Occipital lobe (tissue), 2 donors: ENCODE measurements around the gene HSD17B8. TPM values are rescaled to one million over a fixed set of nuclear protein-coding genes. Genes with fewer than 3 reads are reported as not detected.
"Not testable (repeated sequence)": the region's sequence is repeated elsewhere in the genome, so short reads cannot be mapped to it uniquely, and the experiment has no call there.

Source experiments
- DNase-seq: peaks from one replicate; lab custom pipeline; 2025; lab: John Stamatoyannopoulos, UW
- total RNA-seq: library from RNA; depleted of rRNA; stranded (reverse); fragments of >200 nt; gene quantifications from one replicate; pipeline ENCODE4 v1.2.3, GENCODE V29; 2014

The HSD17B8 gene
- total RNA-seq, 1 donor from 2014 or later: 4.5 TPM

DNA sequence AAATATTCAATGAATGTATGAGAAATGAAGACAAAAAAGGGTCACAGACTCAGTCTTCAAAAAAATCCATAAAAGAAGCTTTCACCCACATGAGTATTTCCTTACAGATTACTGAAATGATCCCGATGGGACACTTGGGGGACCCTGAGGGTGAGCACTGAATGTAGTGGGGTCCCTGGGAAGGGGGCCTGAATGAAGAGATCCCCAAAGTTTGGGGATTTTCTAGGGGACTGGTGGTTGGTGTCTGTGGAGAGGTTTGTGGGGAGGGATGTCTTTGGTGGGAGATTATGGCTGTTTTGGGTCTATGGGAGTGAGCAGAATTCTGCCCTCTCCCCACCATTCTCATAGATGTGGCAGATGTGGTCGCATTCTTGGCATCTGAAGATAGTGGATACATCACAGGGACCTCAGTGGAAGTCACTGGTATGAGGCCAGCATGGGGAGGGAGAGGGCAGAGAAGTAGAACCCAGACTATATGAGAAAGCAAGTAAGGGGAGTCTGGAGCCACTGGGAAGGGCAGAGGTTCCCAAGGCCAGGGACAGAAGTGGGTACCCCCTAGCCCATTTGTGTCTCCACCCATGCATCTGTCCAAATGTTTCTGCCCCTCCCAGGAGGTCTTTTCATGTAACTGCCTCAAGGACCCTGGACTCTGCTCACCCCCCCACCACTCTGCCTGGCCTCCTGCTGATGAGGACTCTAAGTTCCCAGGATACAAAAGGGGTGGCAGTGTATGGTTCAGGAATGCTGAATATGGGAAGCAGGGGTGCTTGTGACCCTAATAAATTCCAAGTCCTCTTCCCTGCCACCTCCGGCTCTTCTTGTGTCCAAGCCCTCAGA lies 1.8 kb downstream of the HSD17B8 start:
- no peak for DNase-seq

DNA sequence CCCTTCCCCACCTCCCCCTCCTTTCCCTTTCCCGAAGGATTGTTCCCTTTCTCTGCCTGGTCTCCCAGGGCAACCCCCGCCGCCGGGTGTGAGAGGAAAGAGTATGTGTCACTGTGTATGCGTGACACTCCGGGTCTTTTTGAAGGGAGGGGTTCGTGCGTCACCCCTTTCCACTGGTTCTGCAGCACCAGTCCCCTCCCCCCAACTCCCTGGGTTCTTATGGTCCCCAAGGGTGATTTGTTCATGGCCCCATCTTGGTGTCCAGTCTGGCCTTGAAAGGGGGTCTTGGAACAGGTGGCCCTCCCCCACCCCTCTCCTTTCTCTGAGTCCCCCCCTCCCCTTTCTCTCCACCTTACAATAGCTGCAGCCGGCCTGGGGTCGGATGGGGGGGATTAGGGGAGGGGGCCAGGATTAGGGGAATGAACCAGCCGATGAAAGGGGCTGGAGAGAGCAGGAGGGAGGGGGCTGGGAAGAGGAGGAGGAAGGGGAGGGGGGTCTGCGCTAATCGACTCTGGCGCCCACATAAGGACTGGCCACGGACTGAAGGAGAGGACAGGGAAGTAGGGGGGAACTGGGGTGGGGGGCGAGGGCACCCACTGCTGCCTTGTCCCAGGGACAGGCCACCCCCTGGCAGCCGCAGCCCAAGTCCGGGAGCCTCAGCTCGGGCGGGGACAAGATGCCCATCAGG lies 2.6 kb downstream of the HSD17B8 start:
- DNase-seq: peak; percentile 26

DNA sequence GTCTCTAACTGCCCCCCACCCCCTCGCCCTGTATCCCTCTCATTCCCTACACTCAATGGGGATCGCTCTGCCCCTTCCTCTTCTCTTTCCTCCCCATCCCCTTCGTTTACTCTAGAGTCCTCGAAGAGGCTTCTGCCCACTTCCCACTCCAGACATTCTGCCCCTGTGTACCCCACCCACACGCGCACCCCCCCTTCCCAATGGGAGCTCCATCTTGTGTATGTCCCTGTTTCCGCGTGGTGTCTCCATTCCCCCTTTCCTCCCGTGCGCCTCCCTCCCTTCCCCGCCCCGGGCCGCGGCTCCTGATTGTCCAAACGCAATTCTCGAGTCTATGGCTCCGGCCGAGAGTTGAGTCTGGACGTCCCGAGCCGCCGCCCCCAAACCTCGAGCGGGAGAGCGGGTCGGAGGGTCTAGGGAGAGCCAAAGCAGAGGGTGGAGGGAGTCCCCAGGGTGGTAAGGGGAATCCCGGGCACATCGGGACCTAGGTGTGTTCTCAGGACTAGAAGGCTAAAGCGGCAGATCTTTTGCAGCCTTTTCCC lies 3.2 kb downstream of the HSD17B8 start:
- DNase-seq: no peak

DNA sequence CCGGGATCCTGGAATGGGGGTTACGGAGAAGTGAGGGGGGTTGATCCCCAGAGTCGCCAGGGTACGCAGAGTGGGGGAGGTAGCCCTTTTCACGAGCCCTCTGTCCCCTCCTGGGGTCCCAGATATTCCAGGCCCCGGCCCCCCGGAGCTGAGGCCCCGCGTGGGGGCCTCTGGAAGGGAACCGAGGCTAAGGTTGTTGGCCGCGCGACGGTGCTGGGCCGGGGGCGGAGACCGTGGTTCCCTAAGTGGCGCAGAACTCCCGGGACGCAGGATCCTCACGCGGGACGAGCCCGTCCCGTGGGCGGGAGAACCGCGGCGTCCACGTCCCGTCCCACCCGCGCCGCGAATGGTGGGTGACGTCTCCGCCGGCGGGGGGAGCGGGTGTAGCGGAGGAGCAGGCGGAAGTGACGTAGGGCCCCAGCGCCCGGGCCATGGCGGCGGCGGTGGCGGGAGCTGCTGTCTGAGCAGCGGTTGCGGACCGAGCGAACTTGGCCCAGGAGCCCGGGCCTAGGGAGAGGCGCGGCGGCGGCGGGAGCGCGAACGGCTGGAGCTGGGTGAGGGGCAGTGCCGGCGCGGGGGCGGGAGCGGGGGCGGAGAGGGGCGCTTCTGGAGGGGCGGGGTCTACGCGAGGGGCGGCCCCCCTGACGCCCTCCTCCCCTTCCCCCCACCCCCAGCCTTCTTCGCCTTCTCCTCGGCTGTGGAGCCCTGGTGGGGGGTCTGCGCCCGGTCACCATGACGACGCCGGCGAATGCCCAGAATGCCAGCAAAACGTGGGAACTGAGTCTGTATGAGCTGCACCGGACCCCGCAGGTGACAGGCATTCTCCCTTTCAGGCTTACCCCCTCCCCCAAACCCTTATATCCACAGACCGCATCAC lies 3.9 kb downstream of the HSD17B8 start, which contains the start of gene RING1:
Gene RING1, plus strand, starts transcription at position 410 of the 877 bp plus-strand sequence. Its CDS starts 323 bp downstream, at position 733.
- DNase-seq: peak; percentile 79

DNA sequence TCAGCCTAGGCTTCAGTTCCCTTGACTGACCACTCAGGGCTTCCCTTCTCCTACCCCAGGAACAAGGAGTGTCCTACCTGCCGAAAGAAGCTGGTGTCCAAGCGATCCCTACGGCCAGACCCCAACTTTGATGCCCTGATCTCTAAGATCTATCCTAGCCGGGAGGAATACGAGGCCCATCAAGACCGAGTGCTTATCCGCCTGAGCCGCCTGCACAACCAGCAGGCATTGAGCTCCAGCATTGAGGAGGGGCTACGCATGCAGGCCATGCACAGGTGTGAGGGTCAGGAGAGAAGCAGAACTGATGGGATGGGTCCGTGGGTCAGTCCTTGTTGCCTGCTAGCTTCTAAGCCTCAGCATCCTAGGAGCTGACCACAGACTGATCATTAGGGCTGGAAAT lies 5.4 kb downstream of the HSD17B8 start:
- DNase-seq: no peak

DNA sequence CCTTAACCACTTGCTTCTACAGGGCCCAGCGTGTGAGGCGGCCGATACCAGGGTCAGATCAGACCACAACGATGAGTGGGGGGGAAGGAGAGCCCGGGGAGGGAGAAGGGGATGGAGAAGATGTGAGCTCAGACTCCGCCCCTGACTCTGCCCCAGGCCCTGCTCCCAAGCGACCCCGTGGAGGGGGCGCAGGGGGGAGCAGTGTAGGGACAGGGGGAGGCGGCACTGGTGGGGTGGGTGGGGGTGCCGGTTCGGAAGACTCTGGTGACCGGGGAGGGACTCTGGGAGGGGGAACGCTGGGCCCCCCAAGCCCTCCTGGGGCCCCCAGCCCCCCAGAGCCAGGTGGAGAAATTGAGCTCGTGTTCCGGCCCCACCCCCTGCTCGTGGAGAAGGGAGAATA lies 6.7 kb downstream of the HSD17B8 start:
- no peak for DNase-seq

DNA sequence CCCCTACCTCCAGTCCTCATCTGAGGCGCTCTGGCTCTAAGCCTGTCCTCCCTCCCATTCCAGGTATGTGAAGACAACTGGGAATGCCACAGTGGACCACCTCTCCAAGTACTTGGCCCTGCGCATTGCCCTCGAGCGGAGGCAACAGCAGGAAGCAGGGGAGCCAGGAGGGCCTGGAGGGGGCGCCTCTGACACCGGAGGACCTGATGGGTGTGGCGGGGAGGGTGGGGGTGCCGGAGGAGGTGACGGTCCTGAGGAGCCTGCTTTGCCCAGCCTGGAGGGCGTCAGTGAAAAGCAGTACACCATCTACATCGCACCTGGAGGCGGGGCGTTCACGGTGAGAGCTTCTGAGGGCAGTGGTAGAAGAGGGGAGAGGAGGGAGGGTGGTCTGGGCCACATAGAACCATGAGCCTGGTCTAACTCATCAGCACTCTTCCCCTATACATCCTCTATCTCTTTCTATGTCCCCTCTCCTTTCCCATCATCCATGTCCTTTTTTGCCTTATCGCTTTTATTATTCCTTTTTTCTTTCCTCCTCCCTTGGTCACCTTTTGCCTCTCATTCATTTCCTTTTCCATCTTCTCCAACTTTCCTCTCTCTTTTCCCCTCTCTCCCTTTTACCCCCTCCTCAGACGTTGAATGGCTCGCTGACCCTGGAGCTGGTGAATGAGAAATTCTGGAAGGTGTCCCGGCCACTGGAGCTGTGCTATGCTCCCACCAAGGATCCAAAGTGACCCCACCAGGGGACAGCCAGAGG lies 7.4 kb downstream of the HSD17B8 start:
- no peak for DNase-seq

DNA sequence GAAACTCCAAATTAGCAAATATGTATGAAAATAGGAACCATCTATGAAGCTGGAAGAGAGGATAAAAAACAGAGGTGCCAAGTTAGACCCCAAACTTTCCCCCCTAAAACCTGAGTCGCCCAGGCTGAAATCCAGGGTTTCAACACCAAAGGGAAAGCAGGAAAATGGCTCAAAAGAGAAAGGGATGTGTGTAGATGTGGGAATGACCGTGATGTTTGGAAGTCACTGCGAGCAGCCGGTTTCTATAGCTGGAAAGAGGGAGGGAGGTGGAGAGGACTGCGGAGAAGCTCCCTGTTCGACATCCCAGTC lies 8.4 kb downstream of the HSD17B8 start:
- DNase-seq: no peak

DNA sequence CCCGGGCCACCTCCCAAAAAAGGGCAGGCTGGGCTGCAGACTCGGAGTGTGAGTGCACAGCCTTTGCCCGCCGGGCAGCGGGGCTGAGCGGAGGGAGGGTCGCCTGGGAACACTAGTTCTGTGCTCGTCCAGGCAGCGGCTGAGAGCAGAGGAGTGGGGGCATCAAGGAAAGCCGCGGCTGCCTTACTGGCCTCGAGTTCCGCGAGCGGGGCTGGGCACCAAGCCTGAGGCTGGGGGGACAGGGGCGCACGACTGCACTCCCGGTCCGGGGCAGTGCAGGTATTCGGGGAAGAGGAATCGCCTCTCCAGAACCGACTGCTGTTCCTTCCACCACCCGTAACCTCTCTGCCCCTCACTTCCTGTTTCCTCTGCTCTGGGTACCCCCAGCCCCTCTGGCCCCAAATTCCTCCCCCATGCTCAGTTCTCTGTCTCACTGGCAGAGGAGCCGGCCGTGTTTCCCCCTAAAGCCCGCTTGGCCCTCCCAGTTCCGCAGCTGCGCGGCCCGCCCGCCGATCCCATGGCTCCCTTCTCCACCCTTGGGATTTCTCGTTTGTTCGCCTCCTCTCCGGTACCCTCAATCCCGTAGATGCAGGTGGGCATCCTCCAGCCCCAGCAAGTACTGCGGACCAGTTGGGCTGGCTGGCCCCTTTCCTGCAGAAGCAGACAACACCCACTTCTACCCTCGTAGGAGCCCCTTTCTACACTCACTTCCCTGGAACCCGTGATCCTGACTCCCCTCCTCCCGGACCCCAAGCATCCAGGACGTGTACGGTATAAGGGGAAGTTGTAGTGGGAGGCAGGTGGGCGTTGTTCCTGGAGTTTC lies 8.9 kb downstream of the HSD17B8 start:
- DNase-seq: no peak

DNA sequence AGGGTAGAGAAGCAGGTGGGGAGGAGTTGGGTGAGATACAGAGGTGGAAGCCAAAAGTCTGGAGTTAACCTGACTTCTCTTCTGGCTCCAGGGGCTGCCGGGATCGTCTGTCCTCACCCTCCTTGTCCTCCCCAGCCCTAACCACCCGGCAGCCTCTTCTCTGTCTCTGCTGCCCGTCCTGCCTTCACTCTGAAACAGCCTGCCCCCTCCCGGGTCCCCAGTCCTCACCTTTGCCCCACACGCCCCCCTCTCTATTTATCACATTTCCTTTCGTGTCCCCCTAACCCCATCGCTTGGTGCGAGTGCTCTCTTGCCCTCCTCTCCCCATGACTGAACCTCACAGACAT lies 9.5 kb downstream of the HSD17B8 start:
- no peak for DNase-seq

DNA sequence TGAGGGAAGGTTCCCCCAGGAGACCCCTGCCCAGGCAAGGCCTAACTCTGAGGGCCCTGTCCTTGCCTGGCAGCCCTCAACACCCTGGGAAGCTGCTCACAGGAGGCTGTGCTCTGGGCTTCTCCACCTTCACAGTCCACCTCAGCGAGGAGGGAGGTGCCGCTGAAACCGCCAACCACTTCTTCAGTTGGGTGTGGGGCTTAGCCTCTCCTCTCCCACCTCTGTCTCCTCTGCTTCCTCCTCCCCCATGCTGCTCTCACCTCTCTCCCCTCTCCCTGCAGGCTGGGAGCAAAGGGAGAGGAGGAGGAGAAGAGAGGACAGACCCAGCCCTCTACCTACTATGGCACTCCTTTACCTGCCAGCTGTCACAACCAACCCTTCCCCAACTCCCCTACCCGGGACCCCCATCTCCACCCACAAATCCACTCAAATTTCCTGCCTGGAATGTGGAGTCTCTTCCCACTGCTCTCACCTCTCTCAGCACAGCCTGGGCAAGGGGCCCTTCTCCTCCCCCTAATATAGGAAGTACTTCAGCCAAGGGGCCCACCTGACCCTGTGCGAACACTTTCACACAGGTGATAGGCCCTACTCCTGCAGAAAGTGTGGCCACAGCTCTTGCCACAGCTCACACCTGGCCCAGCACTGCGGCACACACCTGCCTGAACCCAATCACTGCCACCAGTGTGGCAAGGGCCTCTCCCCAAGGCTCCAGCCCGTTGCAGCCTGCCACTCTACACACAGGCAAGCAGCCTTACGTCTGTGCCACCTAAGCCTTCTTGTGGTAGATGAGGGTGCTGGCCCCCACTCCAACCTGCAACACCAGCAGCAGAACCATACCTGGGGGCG lies 11.0 kb downstream of the HSD17B8 start:
- DNase-seq: no peak

DNA sequence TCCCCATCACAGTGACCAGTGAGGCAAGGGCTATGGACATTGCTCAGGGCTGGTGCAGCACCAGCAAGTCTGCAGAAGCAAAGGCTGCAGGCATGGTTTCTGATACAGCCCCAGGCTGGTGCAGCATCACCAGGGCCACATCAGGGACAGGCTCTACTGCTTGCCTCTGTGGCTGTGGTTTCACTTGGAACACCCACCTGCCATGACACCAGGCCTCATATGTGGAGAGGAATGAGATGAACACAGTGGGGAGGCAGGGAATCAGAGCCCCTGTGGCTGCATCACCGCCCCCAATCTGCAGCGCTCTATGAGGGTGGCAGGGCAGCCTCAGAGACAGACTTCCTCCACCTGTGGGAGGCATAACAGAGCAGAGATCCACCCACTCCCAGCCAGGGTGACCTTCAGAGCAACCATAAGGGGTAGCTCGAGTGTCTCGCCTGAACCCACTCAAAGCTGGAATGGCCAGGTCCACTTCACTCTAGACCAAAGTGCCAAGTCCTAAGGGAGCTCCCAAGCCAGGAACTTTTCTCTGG lies 11.7 kb downstream of the HSD17B8 start:
- DNase-seq: no peak

DNA sequence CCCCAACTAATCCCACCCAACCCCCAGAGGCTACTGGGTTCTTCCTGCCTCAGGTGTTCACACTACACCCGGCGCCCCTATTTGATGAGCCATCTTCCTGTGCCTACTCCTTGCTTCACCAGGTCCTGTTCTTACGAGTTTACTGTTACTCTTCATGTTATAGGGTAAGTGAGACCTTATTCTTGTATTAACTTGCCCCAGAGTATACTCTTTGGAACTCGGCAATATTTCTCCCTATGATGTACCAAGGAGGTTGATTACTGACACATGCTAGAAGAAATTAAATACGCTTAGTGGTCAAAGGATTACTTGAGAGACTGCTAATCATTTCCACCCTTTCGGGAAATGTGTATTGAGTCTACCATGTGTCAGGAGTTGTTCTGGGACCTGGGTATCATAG lies 12.8 kb downstream of the HSD17B8 start:
- DNase-seq: no peak

DNA sequence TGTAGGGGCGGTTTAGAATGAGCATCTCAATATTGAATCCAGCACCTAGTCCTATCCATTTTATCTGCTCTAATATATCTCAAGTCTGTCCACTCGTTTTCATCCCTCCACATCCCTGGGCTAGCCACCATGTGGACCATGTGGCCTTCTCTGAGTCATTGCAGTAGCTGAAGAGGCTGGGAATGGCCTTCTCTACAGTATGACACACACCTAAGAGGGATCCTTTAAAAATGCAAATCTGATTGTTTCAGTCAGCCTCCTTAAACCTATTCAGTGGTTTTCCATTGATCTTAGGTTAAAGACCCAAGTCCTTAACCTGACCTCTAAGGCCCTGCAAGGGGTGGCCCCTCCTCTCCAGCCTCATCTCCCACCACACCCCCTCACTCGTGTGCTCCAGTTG lies 13.2 kb downstream of the HSD17B8 start:
- no peak for DNase-seq

DNA sequence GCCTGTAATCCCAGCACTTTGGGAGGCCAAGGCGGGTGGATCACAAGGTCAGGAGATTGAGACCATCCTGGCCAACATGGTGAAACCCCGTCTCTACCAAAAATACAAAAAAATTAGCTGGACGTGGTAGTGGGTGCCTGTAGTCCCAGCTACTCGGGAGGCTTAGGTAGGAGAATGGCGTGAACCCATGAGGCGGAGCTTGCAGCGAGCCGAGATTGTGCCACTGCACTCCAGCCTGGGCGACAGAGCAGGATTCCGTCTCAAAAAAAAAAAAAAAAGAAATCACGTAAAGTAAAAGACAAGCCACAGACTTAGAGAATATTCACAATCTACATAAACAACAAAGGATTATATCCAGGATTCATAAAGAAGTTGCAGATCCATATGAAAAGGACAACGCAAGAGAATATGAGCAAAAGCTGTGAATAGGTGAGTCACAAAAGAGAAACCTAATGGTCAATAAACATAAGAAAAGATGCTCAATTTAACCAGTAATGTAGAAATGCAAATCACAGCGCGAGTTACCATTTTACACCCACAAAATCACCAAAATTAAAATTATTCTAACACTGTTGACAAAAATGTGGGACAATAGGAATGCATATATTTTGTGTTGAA lies 22.2 kb downstream of the HSD17B8 start:
- not testable (repeated sequence) for DNase-seq

DNA sequence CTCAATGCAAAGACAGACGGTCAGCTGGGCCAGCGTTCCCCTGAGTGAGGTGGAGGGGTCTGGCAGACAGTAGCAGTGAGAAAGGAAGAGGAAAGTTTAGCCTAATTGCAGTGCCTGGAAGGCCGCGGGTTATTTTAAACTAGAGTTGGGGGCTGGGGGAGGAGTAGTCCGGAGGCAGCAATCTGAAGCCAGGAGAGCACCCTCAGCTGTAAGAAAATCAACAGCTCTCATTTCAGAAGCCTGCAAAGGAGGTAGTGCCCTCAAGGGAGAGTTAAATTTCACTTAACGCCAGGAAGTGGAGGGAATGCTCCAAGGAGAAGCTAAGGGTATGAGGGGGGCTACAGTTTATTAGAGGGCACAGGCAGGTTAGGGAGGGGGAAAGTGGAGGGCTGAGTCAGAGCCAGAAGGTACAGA lies 30.8 kb downstream of the HSD17B8 start:
- no peak for DNase-seq

DNA sequence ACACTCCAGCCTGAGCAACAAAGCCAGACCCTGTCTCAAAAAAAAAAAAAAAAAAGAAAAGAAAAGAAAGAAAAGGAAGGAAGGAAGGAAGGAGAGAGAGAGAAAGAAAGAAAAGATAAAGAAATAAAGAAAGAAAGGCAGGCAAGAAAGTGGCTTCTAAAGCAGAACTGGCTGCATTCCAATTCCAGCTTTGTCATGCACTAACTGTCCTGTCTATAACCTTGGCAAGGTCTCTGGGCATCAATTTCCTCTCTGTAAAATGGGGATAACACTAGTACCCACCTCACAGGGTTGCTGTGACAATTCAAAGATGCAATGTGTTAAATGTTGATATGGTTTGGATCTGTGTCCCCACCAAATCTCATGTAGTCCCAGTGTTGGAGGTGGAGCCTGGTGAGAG lies 31.9 kb downstream of the HSD17B8 start:
- no peak for DNase-seq

DNA sequence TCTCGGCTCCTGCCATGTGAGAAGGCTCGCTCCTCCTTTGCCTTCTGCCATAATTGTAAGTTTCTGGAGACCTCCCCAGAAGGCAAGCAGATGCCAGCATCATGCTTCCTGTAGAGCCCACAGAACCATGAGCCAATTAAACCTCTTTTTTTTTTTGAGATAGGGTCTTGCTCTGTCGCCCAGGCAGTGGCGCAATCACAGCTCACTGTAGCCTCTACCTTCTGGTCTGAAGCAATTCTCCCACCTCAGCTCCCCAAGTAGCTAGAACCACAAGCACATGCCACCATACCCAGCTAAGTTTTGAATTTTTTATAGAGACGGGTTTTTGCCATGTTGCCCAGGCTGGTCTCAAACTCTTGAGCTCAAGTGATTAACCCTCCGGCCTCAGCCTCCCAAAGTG lies 32.4 kb downstream of the HSD17B8 start:
- no peak for DNase-seq

DNA sequence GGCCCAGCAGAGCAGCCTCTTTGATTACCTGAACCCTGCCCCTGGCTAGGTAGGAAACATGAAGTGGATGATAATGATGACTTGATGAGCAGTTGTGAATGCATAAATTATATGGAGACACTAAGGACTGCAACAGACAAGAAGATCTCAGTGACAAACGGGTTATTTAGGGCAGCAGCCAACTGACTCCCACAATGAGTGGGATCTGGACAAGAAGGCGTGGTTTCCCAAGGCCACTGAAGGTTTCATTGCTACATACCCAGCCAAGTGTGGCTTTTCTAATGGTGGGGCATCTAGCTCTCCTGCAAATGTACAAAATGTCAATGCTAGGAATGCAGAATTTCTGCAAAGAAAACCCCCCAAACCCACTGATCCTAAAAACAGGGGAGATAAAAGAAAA lies 33.3 kb downstream of the HSD17B8 start:
- no peak for DNase-seq
